ENCODE measurements around the gene TSPYL4.
A peak's percentile ranks its signal among the peaks of the same experiment; 100 is the strongest.
"Not testable (repeated sequence)": the region's sequence is repeated elsewhere in the genome, so short reads cannot be mapped to it uniquely, and the experiment has no call there.

The TSPYL4 gene

DNA sequence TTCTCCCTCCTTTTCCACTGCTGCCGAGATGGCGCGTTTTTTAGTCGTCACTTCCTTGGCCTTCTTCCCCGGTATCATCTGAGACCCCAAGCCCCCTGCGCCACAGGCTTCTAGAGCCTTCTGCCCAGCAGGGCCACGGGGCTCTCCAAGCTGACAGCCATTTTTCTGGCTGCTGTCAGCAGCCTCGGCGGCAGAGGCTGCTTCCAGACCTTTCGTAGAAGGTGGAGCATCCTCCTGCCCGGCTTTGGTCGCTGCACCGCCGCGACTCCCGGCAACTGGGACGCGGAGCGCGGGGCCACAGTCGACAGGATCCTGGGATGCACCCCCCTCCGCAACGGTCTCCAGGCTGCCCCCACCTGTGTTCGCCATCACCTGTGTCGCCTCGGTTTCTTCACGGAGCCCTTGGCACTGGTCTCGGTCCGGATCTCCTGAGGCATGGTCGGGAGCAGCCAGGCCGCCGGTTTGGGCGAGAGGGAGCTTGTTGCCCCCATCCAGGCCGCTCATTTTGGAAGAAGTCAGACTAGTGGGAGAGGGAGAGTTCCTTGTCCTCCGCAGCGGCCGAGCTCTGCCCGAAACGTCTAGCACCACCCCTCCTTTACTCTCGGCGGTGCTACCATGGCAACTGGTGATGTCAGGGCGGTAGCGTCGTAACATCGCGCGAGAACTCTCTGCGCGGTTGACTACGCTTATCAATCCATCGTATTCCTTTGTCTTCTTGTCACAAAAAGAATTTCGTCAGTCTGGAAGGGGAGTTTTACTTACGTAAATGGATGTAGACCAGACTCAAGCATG is at the start of gene TSPYL4:
TSPYL4 (minus strand) TSS at position 571 of the 792 bp plus-strand sequence; CDS start at position 504, 67 bp downstream.
- peak; percentile 93 for DNase-seq

DNA sequence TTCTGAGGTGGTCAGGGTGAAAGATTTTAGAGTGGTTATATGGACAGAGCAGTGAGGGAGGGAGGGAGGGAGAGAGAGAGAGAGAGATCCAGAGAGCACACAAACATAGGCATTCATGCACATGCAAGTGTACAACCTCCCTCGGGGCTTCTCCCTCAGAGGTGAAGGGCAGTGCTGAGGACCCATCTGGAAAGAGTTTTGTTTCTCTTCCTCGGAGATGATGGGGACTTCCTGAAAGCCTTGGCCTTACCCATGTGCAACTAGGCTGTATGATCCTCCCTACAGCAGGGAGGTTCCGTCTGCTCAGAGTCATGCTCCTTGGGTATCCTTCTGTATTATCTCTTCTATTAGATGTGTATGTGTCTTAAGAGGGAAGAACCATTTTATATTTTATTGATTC is 47.2 kb upstream of the TSPYL4 start:
- DNase-seq: no peak

DNA sequence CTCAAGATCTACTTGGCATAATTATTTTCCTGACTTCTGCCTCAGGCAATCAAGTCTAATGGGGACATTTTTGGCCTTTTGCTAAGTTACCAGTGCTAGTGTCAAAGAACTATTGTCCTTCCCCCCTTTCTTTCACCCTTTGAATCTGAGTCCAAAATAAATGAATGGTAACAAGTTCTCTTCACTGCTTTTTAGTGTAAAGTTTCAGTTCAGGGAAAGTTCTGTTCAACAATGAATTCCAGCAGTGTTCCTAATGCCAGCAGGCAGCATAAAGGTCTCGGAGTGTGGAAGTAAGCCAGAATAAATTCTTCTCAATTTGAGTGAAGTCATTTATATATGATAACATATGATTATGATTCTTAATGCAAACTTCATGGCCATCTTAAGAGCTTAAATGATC is 46.7 kb upstream of the TSPYL4 start:
- DNase-seq: no peak

DNA sequence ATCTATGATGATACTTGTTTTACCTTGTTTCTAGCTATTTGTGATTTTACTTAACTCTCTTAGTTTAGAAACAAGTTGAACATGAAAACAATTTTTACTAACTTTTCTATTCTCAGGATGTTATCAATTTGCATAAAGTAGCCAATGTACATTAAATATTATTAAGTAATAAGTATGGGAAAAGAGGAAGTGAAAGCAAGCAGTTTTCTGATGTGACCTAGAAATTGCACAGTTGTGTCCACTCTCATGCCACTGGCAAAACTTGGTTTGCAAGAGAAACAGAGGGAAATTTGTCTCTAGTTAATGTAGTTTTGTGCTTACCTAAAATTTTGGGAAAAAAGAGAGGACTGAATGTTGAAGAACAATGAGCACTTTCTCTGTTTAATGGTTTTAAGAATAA is 45.1 kb upstream of the TSPYL4 start:
- no peak for DNase-seq

DNA sequence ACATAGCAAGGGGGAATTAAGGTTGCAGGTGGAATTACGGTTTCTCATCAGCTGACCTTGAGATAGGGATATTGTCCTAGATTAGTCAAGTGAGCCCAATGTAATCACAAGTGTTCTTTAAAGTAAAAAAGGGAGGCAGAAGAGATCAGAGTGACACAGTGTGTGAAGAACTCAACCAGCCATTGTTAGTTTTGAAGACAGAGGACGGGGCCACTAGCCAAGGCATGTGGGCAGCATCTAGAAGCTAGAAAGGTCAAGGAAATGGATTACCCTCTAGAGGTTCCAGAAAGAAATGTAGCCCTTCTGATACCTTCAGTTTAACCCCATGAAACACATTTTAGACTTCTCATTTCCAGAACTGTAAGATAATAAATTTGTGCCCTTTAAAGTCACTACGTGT is 44.4 kb upstream of the TSPYL4 start:
- no peak for DNase-seq

DNA sequence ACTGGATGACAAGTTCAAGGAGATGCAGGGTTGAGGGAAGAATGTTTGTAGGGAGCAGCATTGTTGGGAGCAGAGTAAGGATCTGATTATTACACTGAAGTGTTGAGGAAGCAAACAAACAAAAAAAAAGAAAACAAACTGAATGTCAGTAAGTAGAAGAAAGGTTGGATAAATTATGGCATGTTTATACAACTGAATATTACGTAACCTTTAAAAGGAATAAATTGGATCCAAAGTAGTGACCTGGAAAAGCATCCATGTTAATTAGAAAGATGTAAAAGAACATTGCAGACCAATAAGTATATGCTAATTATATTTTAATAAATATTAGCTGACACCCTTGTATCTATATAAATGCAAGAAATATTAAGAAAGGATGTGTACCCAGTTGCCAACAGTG is 38.7 kb upstream of the TSPYL4 start:
- no peak for DNase-seq

DNA sequence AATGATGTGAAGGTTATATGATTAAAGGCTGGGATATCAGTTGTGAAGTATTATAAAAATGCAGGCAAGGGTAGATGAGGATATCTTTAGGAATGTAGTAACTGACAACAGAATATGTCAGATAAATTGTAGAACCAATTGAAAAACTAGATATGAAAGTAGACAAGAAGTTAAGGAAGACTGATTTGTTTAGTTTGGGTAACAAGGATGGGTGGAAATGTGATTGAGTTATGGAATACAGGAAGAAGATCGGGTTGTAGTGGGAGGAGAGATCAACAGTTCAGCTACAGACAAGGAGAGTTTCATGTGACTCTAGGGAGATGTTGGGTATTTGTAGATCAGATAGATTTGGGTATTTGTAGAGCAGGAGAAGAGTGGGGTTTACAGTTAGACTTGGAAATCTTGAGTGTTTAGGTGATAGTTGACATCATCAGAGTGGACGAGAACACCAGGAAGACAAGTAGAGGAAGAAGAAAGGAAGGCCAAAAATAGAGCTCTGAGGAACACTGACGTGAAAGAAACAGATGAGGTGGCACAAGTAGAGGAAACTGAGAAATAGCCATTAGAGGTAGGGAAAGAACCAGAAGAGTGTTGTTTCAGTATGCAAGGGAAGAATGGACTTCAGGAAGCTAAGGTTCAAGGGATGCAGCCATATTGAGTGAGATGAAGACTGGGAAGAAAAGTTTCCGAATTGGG is 38.0 kb upstream of the TSPYL4 start:
- DNase-seq: no peak

DNA sequence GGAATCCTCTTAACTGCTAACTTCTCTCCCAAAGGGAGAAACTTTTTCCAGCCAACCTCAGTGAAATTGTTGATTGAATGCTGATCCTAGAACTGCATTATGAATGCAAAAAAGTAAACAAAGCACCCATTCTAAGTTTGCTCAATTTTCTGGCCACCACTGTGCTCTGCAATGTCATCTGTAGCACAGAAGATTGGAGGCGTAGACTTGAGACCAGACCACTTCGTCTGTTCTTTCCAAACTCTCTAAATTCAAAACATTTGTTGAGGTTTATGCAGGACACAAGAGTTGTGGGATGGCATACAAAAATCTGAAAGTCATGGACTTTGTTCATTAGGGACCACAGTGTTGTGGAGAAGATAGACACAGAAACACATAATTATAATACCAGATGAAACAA is 36.9 kb upstream of the TSPYL4 start:
- DNase-seq: no peak

DNA sequence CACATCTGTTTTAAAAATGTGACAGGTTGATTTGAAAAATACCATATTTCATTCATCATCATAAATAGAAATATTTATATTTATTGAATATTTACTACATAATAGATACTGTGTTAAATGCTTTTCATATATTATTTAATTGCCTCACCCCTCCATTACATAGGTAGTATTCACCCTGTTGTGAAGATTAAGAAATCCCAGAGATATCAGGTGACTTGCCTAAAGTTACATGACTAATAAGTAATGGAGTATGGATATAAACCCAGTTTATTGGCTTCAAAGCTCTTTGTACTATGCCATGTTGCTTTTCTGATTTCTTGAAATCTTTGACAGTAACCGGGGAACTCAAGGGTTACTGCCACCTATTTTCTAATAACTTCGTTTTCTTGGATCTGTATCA is 36.0 kb upstream of the TSPYL4 start:
- DNase-seq: no peak

DNA sequence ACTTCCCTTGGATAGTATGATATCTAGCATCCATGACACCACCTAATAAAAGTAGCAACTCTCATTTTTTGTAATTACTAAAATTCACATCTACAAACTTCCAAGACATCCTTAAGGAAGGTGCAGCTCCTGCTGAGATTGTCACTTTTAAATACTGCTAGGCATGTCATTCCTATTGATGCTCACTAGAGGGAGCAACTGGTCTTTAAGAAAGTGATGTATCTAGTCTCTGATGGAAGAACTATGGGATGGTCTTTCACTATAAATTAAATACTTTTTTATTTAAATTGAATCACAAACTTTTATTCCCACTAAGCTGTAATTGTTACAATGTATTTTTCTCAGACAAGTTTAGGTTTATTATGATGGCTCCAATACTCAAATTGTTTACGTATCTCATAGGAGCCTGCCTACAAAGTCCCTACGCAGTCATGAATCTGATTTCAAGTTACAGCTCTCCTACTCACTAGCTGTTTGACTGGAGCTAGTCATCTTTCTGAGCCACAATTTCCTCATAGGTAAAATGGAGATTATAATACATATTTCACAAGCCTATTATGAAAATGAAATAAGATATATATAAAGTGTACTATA is 33.9 kb upstream of the TSPYL4 start:
- DNase-seq: peak; percentile 50

DNA sequence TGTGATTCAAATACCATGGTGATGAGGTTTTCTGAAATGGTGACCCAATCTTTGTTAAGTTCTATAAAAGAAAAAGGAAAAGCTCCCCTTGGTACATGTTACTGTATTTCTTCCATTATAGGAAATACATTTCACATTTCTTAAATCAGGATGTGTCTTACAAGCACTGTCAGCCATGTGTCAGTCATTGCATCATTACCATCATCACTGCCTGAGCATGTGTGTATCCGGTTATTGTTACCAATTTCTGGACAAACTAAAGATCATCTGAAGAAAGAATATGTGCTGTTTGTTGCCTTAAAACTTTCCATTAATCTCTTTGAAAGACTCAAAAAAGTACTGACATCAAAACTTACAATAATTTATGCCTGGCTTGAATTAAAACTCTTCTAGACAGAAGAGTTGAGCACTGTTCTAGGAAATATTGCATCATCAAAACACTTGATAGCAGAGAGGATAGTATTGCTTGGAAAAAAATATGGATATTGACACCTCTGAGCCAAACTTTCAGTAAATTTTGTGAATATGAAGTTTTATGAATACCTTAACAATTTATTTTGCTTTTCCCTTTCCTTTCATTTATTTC is 33.0 kb upstream of the TSPYL4 start:
- no peak for DNase-seq

DNA sequence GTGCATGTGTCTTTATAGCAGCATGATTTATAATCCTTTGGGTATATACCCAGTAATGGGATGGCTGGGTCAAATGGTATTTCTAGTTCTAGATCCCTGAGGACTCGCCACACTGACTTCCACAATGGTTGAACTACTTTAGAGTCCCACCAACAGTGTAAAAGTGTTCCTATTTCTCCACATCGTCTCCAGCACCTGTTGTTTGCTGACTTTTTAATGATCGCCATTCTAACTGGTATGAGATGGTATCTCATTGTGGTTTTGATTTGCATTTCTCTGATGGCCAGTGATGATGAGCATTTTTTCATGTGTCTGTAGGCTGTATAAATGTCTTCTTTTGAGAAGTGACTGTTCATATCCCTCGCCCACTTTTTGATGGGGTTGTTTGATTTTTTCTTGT is 31.1 kb upstream of the TSPYL4 start:
- DNase-seq: not testable (repeated sequence)

DNA sequence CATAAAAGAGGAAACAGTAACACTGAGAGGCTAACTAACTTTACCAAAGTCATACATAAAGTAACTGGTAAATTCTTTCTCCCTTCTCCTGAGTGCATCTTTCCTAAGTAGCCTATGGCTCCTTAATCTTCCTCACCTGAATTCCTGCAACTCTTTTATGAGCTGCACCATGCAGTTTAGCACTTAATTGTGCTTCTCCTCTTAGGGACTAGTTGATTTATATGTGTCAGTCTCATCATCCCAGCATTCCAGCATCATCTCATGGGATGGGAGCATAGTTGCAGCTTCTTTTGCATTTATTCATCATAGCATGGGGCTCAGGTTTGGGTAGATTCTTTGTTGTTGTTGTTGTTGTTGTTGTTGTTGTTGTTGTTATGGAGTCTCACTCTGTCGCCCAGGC is 29.3 kb upstream of the TSPYL4 start:
- no peak for DNase-seq

DNA sequence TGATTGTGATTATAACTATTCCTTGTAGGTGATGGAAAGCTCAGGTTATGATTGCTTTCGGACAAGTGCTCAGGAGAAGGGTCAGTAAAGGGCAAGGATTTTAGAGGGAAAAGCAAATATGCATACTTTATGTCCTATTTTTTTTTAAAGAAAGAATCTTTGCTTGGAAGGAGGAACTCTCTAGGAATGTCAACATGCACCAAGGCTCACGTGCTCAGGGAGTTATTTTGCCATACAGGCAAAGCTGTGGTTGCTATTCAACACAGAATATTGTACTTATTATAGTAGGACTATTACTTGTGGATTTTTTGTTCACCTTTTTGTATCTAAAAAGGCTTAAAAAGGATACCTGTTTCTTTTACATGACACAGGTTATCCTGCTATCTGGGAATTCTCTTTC is 28.8 kb upstream of the TSPYL4 start:
- DNase-seq: no peak

DNA sequence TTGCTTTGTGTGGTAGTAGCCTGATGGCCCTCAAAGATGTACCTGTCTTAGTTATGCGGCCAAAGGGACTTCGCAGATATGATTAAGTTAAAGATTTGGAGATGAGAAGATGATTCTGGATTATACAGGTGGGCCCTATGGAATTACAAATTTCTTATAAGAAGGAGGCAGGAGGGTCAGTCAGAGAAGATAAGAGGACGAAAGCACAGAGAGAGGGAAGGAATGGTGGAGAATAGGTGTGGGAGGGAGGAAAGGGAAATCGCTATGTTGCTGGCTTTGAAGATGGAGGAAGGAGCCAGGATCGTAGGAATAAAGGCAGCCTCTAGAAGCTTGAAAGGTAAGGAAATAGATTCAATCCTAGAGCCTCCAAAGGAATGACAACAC is 27.1 kb upstream of the TSPYL4 start:
- DNase-seq: no peak

DNA sequence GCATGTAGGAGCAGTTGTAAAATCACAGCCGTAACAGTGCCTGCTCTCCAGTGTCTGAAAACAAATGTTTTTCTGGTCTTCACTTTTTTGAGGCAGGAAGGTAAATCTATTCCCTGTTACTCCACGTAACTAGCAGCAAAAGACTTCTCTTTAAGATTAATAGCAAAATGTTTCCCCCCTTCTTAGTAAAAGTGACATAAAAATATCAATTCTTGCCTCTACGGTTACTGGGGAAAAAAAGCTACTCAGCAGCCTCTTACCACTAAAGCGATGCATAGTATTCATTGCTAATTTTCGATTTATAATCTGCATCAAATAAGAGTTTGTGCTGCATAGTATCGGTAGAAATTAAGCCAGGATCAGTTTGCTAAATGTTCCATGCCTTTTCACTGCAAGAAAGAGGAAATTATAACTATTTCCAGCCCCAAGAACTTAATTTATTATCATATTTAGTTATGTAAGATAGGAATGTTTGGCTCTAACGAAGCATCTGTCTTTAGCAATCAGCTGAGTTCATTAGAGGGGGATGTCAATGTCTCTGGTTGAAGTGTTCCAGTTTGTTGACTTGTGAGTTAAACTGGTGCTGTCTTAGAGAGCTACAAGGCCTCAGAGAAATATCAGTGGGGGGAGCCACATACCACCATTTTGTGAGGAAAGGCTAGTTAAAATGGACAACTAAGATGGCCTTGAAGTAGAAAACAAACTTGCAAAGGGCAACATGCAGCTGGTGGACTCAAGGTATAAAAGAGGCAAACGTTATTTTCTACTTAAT is 26.5 kb upstream of the TSPYL4 start:
- no peak for DNase-seq

DNA sequence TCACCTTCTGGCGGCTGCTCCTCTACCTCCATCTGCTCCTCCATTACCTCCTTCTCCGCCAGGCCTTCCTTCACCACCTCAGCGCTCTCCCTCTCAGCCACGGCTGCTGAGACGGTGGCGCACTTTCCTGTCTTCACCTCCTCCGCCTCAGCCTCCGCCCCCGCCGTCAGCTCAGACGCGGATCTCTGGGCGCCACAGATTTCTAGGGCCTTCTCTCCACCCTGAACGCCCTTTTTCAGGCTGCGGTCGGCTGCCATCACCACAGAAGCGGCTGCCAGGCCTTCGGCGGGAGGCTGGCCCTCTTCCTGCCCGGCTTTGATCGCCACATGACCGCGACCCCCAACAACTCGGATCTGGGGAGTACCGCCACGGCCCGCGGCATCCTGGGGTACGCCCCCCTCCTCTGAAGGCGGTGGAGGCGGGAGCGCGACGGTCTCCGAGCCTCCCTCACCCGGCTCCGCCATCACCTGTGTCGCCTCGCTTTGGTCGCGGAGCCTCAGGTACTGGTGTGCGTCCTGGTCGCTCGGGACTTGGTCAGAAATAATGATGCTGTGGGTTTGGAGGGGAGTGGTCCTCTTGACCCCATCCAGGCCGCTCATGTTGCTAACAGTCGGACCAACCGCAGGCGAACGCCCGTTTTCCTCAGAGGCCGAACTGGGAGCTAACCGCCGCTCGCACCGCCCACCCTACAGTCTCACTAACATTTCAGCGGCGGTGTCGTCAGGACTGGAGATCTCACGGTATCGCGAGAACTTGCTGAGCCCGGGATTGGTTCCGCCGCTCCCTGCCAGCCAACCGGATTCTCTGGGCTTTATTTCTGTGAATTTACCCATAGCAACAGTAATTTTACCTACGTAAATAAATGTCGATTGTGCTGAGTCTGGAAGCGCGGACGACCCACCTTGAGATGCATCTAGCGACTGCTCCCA is 25.6 kb upstream of the TSPYL4 start, which contains the start of gene TSPYL1:
TSPYL1 (minus strand) TSS at position 699 of the 929 bp plus-strand sequence; CDS start at position 599, 100 bp downstream.
- peak; percentile 96 for DNase-seq

DNA sequence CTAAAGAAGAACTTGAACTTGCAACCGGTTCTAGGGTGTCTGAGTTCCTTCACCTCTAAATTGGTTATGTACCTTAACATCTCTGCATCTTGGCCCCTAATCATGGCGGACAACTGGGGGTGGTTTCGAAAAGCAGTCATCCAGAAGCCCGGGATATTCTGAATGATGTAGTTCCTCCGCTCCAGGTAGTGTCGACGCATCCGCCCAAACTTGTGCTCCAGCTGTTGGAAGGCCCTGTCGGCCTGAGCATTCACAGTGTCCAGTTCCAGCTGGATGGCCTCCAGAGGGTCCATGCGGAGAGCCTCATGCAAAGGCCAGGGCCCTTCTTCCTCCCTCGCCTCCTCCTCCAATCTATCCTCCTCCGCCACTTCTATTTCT is 25.0 kb upstream of the TSPYL4 start:
- DNase-seq: peak; percentile 33

DNA sequence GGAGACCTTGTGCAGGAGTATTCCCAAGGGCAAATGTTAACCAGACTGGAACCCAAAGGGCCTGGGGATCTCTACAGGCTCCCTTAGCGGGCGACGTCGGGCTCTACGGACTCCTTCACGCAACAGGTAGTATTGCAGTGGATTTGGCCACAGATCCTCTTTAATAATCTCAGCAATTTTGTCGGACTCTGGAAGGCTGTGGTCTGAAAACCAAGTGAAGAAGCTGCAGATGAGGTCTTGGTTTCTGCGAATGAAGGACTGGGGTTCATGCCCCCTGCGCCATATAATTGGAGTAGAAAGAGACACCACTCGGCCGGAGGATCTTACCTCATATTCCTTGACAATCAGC is 24.6 kb upstream of the TSPYL4 start:
- no peak for DNase-seq

DNA sequence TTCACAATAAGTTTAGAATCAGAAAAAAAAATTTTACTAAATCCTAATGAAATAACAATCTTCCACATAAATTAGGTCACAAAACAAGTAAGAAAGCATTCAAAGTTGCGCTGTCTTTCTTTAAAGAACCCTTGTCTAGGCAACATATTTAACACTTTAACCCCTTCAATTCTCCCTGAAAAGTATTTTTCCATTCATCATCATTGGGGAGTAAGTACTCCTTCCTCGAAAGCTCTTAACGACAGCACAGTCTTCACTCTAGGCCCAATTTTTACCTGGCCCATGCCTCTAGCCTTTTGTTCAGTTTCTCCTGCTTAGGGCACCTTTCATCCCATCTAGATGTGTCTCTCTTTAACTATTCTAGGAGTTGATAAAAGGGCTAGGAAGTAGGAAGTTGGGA is 23.2 kb upstream of the TSPYL4 start:
- DNase-seq: no peak

DNA sequence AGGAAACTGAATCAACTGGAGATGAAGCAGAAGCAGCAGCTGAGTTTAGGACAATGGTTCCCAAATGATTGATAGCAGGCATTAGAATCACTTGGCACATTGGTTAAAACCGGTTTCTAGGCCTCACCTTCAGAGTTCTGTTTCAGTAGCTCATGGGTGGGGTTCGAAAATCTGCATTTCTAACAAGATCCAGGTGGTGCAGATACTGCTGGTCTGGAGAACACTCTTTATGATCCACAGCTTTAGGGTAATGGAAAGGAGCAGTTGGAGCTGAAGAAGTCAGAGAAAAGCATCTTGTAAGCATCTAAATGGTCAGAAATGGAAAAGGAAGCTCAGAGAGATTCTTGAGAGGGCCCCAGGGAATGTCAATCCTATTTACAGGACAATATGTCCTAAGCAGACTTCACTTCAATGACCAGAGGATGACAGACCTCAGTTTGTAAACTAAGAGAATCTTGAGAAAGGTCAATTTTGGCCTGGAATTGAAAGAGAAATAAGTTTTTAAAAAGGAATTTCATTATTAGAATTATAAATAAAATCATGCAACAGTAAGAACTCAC is 17.4 kb upstream of the TSPYL4 start:
- DNase-seq: no peak

Measured in activated CD4-positive, alpha-beta T cell treated with anti-CD3 and anti-CD28 coated beads, Interleukin-10, Interleukin-2, amounts not matched to agents 100 ng/mL and 50 ng/mL, durations not matched to agents 16 hours and 8 hours (primary cell).